ENCODE results near the gene ABRAXAS1. TPM values are rescaled to one million over a fixed set of nuclear protein-coding genes. Genes with fewer than 3 reads are reported as not detected.

Gene ABRAXAS1
- total RNA-seq, 4 donors from 2014 or later, result 9.3 to 13.5 (median 10.8) TPM

GRCh38 chr4:83431200-83431599 is 53.7 kb downstream of the ABRAXAS1 start:
- intact Hi-C loops (cut with DNase I), result no loop called here
- 100% methylated on average over 1 of the region's 1 CpG for WGBS
- Histone ChIP-seq H3K27me3 (no peaks in the 10 kb centered on the region), H3K27ac (replicated peaks in 1 of 4) (no peak overlapping the region), H3K4me1 (no peaks in the 10 kb centered on the region), H3K9me3 (no peaks in the 10 kb centered on the region), H3K36me3 (peaks cover 20 to 68% (median 51%) of the 10 kb centered on the region in 4 donors), H3K4me3 (no peak overlapping the region)
- DNase-seq (ENCODE audit: extremely low spot score), result no peak
- TF ChIP-seq CTCF (IDR thresholded peaks at IDR 0.05) (no peak), POLR2A (IDR thresholded peaks at IDR 0.05; ENCODE audit: low read depth) (no peak), EP300 (IDR thresholded peaks at IDR 0.05) (no peak), POLR2AphosphoS5 (IDR thresholded peaks at IDR 0.05) (no peak)

GRCh38 chr4:83418211-83418610 is 66.7 kb downstream of the ABRAXAS1 start:
- no peak overlapping the region for H3K4me3 ChIP-seq
- TF ChIP-seq CTCF (IDR thresholded peaks at IDR 0.05), result no peak
- TF ChIP-seq POLR2A (IDR thresholded peaks at IDR 0.05; ENCODE audit: low read depth), result no peak
- no peak for TF ChIP-seq POLR2AphosphoS5 (IDR thresholded peaks at IDR 0.05)
- TF ChIP-seq EP300 (IDR thresholded peaks at IDR 0.05), result no peak
- H3K27ac ChIP-seq (replicated peaks in 1 of 4), result no peak overlapping the region
- no peaks in the 10 kb centered on the region for H3K4me1 ChIP-seq
- no peaks in the 10 kb centered on the region for H3K27me3 ChIP-seq
- no peaks in the 10 kb centered on the region for H3K9me3 ChIP-seq
- intact Hi-C loops (cut with DNase I), result no loop called here
- H3K36me3 ChIP-seq, result peaks cover 45 to 86% (median 73%) of the 10 kb centered on the region in 4 donors
- DNase-seq (ENCODE audit: extremely low spot score), result no peak

GRCh38 chr4:83417566-83417965 is 67.3 kb downstream of the ABRAXAS1 start:
- H3K27ac ChIP-seq (replicated peaks in 1 of 4), result no peak overlapping the region
- H3K27me3 ChIP-seq, result no peaks in the 10 kb centered on the region
- no peak for DNase-seq (ENCODE audit: extremely low spot score)
- no peaks in the 10 kb centered on the region for H3K9me3 ChIP-seq
- TF ChIP-seq POLR2A (IDR thresholded peaks at IDR 0.05; ENCODE audit: low read depth), result no peak
- no peak for TF ChIP-seq POLR2AphosphoS5 (IDR thresholded peaks at IDR 0.05)
- no peak for TF ChIP-seq CTCF (IDR thresholded peaks at IDR 0.05)
- TF ChIP-seq EP300 (IDR thresholded peaks at IDR 0.05), result no peak
- H3K4me3 ChIP-seq, result no peak overlapping the region
- no peaks in the 10 kb centered on the region for H3K4me1 ChIP-seq
- H3K36me3 ChIP-seq, result peaks cover 45 to 86% (median 73%) of the 10 kb centered on the region in 4 donors
- 85% methylated on average over 4 of the region's 4 CpGs for WGBS
- intact Hi-C loops (cut with DNase I), result no loop called here

GRCh38 chr4:83413676-83414075 is 71.2 kb downstream of the ABRAXAS1 start:
- no peak for DNase-seq (ENCODE audit: extremely low spot score)
- no peaks in the 10 kb centered on the region for H3K9me3 ChIP-seq
- H3K4me3 ChIP-seq, result no peak overlapping the region
- peaks cover 48 to 95% (median 70%) of the 10 kb centered on the region in 4 donors for H3K36me3 ChIP-seq
- 100% methylated on average over 2 of the region's 2 CpGs for WGBS
- H3K27me3 ChIP-seq, result no peaks in the 10 kb centered on the region
- H3K4me1 ChIP-seq, result no peaks in the 10 kb centered on the region
- no peak overlapping the region for H3K27ac ChIP-seq (replicated peaks in 1 of 4)
- intact Hi-C loops (cut with DNase I), result no loop called here
- TF ChIP-seq POLR2AphosphoS5 (IDR thresholded peaks at IDR 0.05) (no peak), EP300 (IDR thresholded peaks at IDR 0.05) (no peak), POLR2A (IDR thresholded peaks at IDR 0.05; ENCODE audit: low read depth) (no peak), CTCF (IDR thresholded peaks at IDR 0.05) (no peak)

Other genes with a start within 250 kb of the ABRAXAS1 start
- gene COQ2, start 200.3 kb downstream of the ABRAXAS1 start, total RNA-seq, result 1 to 10 TPM; 4.6 to 6.5 (median 5.4) TPM
- gene HPSE, start 150.3 kb downstream of the ABRAXAS1 start, total RNA-seq, result 1 to 10 TPM in 1 of 4 donors, under 1 TPM in 3; 0.42 to 1.5 (median 0.88) TPM
- 10 to 100 TPM in 3 of 4 donors, 1 to 10 TPM in 1; 7.8 to 15.9 (median 12.3) TPM for gene HELQ, start 29.3 kb downstream of the ABRAXAS1 start, total RNA-seq
- gene MRPS18C, start 29.0 kb downstream of the ABRAXAS1 start, total RNA-seq, result 10 to 100 TPM; 15.7 to 30.3 (median 22.3) TPM
- 1 to 10 TPM; 3.7 to 7.5 (median 5.4) TPM for gene GPAT3, start 51.0 kb upstream of the ABRAXAS1 start, total RNA-seq